ENCODE measurements around the gene SENP1. TPM values are rescaled to one million over a fixed set of nuclear protein-coding genes. Genes with fewer than 3 reads are reported as not detected.

SENP1 gene
- total RNA-seq, 2 donors from 2014 or later, result 36.6 to 59.7 TPM

GRCh38 chr12:48031135-48031960 is 74.5 kb downstream of the SENP1 start:
- ATAC-seq (no peak), DNase-seq (ENCODE audit: low spot score) (no peak)
- Mint-ChIP-seq H3K4me3 (no peak overlapping the region), H3K27ac (no peak overlapping the region), H3K4me1 (ENCODE audit: low read depth in 2 of 2) (no peaks in the 10 kb centered on the region), H3K27me3 (no peaks in the 10 kb centered on the region), H3K9me3 (no peaks in the 10 kb centered on the region), H3K36me3 (no peaks in the 10 kb centered on the region)

- Mint-ChIP-seq H3K36me3 (no peaks in the 10 kb centered on the region), H3K9me3 (no peaks in the 10 kb centered on the region), H3K4me1 (ENCODE audit: low read depth in 2 of 2) (no peaks in the 10 kb centered on the region), H3K4me3 (no peak overlapping the region), H3K27ac (no peak overlapping the region), H3K27me3 (no peaks in the 10 kb centered on the region)
- DNase-seq (ENCODE audit: low spot score) (no peak), ATAC-seq (no peak)
Observed at GRCh38 chr12:48030173-48030650, 75.7 kb downstream of the SENP1 start.

- no peak overlapping the region for H3K4me3 Mint-ChIP-seq
- ATAC-seq (no peak), DNase-seq (ENCODE audit: low spot score) (no peak)
- H3K4me1 Mint-ChIP-seq (ENCODE audit: low read depth in 2 of 2), result no peaks in the 10 kb centered on the region
- no peaks in the 10 kb centered on the region for H3K9me3 Mint-ChIP-seq
- no peak overlapping the region for H3K27ac Mint-ChIP-seq
- peaks cover 2 to 4% of the 10 kb centered on the region in 2 donors for H3K27me3 Mint-ChIP-seq
- H3K36me3 Mint-ChIP-seq, result no peaks in the 10 kb centered on the region
Observed at GRCh38 chr12:48029491-48030172, 76.2 kb downstream of the SENP1 start.

GRCh38 chr12:48028541-48029431 is 77.1 kb downstream of the SENP1 start:
- Mint-ChIP-seq H3K27me3 (peaks cover 2 to 9% of the 10 kb centered on the region in 2 donors), H3K4me3 (no peak overlapping the region)
- no peak for DNase-seq (ENCODE audit: low spot score)

GRCh38 chr12:48027183-48028002 is 78.5 kb downstream of the SENP1 start:
- Mint-ChIP-seq H3K4me1 (ENCODE audit: low read depth in 2 of 2) (no peaks in the 10 kb centered on the region), H3K4me3 (no peak overlapping the region), H3K27ac (no peak overlapping the region), H3K27me3 (peaks cover 2 to 12% of the 10 kb centered on the region in 2 donors), H3K36me3 (no peaks in the 10 kb centered on the region), H3K9me3 (no peaks in the 10 kb centered on the region)
- DNase-seq (ENCODE audit: low spot score) (no peak), ATAC-seq (no peak)

More at GRCh38 chr12:48028541-48029431, 77.1 kb downstream of the SENP1 start:
- H3K27ac Mint-ChIP-seq, result no peak overlapping the region
- no peaks in the 10 kb centered on the region for H3K9me3 Mint-ChIP-seq
- ATAC-seq, result no peak
- no peaks in the 10 kb centered on the region for H3K36me3 Mint-ChIP-seq
- H3K4me1 Mint-ChIP-seq (ENCODE audit: low read depth in 2 of 2), result no peaks in the 10 kb centered on the region

GRCh38 chr12:48026060-48026827 is 79.6 kb downstream of the SENP1 start:
- peaks cover 2 to 23% of the 10 kb centered on the region in 2 donors for H3K27me3 Mint-ChIP-seq
- H3K4me3 Mint-ChIP-seq, result no peak overlapping the region

GRCh38 chr12:48025281-48025680 is 80.6 kb downstream of the SENP1 start:
- no peaks in the 10 kb centered on the region for H3K9me3 Mint-ChIP-seq
- H3K4me3 Mint-ChIP-seq, result no peak overlapping the region
- no peak overlapping the region for H3K27ac Mint-ChIP-seq
- H3K36me3 Mint-ChIP-seq, result no peaks in the 10 kb centered on the region
- H3K4me1 Mint-ChIP-seq (ENCODE audit: low read depth in 2 of 2), result no peaks in the 10 kb centered on the region
- H3K27me3 Mint-ChIP-seq, result peaks cover 2 to 26% of the 10 kb centered on the region in 2 donors
- DNase-seq (ENCODE audit: low spot score) (no peak), ATAC-seq (no peak)

More at GRCh38 chr12:48026060-48026827, 79.6 kb downstream of the SENP1 start:
- DNase-seq (ENCODE audit: low spot score) (no peak), ATAC-seq (no peak)
- H3K4me1 Mint-ChIP-seq (ENCODE audit: low read depth in 2 of 2), result no peaks in the 10 kb centered on the region
- H3K27ac Mint-ChIP-seq, result no peak overlapping the region
- H3K9me3 Mint-ChIP-seq, result no peaks in the 10 kb centered on the region
- H3K36me3 Mint-ChIP-seq, result no peaks in the 10 kb centered on the region

GRCh38 chr12:48024735-48025134 is 81.1 kb downstream of the SENP1 start:
- DNase-seq (ENCODE audit: low spot score), result no peak
- H3K36me3 Mint-ChIP-seq, result no peaks in the 10 kb centered on the region
- peaks cover 2 to 32% of the 10 kb centered on the region in 2 donors for H3K27me3 Mint-ChIP-seq
- H3K4me3 Mint-ChIP-seq, result no peak overlapping the region
- H3K27ac Mint-ChIP-seq, result no peak overlapping the region
- no peak for ATAC-seq
- H3K9me3 Mint-ChIP-seq, result no peaks in the 10 kb centered on the region
- H3K4me1 Mint-ChIP-seq (ENCODE audit: low read depth in 2 of 2), result no peaks in the 10 kb centered on the region

- no peak overlapping the region for H3K4me3 Mint-ChIP-seq
- H3K27ac Mint-ChIP-seq, result no peak overlapping the region
- no peaks in the 10 kb centered on the region for H3K36me3 Mint-ChIP-seq
- no peaks in the 10 kb centered on the region for H3K4me1 Mint-ChIP-seq (ENCODE audit: low read depth in 2 of 2)
- ATAC-seq (no peak), DNase-seq (ENCODE audit: low spot score) (no peak)
- H3K27me3 Mint-ChIP-seq, result peaks cover 9 to 43% of the 10 kb centered on the region in 2 donors
- H3K9me3 Mint-ChIP-seq, result no peaks in the 10 kb centered on the region
Observed at GRCh38 chr12:48023386-48023785, 82.5 kb downstream of the SENP1 start.

GRCh38 chr12:48022676-48023385 is 83.0 kb downstream of the SENP1 start:
- ATAC-seq (no peak), DNase-seq (ENCODE audit: low spot score) (no peak)
- Mint-ChIP-seq H3K4me3 (no peak overlapping the region), H3K9me3 (no peaks in the 10 kb centered on the region), H3K4me1 (ENCODE audit: low read depth in 2 of 2) (no peaks in the 10 kb centered on the region), H3K27ac (no peak overlapping the region), H3K27me3 (peaks cover 12 to 48% of the 10 kb centered on the region in 2 donors), H3K36me3 (no peaks in the 10 kb centered on the region)

GRCh38 chr12:48022180-48022521 is 83.7 kb downstream of the SENP1 start:
- H3K36me3 Mint-ChIP-seq, result no peaks in the 10 kb centered on the region
- no peak for DNase-seq (ENCODE audit: low spot score)
- H3K4me1 Mint-ChIP-seq (ENCODE audit: low read depth in 2 of 2), result no peaks in the 10 kb centered on the region
- no peaks in the 10 kb centered on the region for H3K9me3 Mint-ChIP-seq
- ATAC-seq, result no peak
- H3K27me3 Mint-ChIP-seq, result peaks cover 14 to 48% of the 10 kb centered on the region in 2 donors
- H3K4me3 Mint-ChIP-seq, result no peak overlapping the region
- H3K27ac Mint-ChIP-seq, result no peak overlapping the region

All from natural killer cell treated with Interleukin-12 subunit alpha and Interleukin-12 subunit beta and Interleukin-15 and Interleukin-18, amount 100 ng/mL, for 72 hours (primary cell).